Mucosa of descending colon (tissue), 3 donors: ENCODE measurements around the gene HNRNPLL. TPM values are rescaled to one million over a fixed set of nuclear protein-coding genes. Genes with fewer than 3 reads are reported as not detected.

ENCODE experiments used
- ATAC-seq: fragments of 200-7000 bp; cut with Tn5 transposase; one replicate; pipeline ENCODE4 v1.9.1; 2020; ENCODE audit warnings: mild to moderate bottlenecking, moderate library complexity
- DNase-seq, 3 donors: peaks; one replicate each; pipeline ENCODE4 v3.0.0-alpha.2; 2020
- H3K36me3 ChIP-seq: fragments of 200-600 bp; one replicate; pipeline ENCODE4 v1.8.0; 2021; ENCODE audit warnings: low read depth, mild to moderate bottlenecking
- H3K4me1 ChIP-seq: fragments of 200-600 bp; one replicate; pipeline ENCODE4 v1.8.0; 2021; ENCODE audit warnings: low read depth, mild to moderate bottlenecking
- H3K4me3 ChIP-seq: fragments of 200-600 bp; one replicate; pipeline ENCODE4 v1.8.0; 2021; ENCODE audit warnings: mild to moderate bottlenecking
- H3K9me3 ChIP-seq: fragments of 200-600 bp; one replicate; pipeline ENCODE4 v1.8.0; 2021; ENCODE audit warnings: mild to moderate bottlenecking
- CTCF ChIP-seq: fragments of 200-600 bp; IDR thresholded peaks from one replicate; pipeline ENCODE4 v1.8.0; 2022; ENCODE audit warnings: antibody characterized with exemption, mild to moderate bottlenecking
- intact Hi-C, 2 donors: fragments of 100-400 bp; cut with DNase I in 1 of 2; cut with micrococcal nuclease in 1 of 2; formaldehyde crosslinking; loops; one replicate each; pipeline versions ENCODE4 v1.11.0 to v1.11.1; 2022; cut with DNase I, micrococcal nuclease
- total RNA-seq, 3 donors: library from RNA; stranded (reverse); fragmentation: NEBNext Ultra II Directional in 2 of 3; extraction: Animal tissue kit (Norgen Biotek cat#: 25700) in 2 of 3; gene quantifications; one replicate each; pipeline versions ENCODE4 v1.2.1 to v1.2.4, GENCODE V29; 2021 to 2023
- donor health status: DM: no; HTN: no; CAD: no; lungs with moderate emphysema.
- donor health status: DM: no; HTN: no; CAD: no.
- donor health status: DM: no; HTN: yes; CAD: no.

HNRNPLL gene
- total RNA-seq, 3 donors from 2014 or later, result 45.5 to 68.2 (median 49.6) TPM

DNA sequence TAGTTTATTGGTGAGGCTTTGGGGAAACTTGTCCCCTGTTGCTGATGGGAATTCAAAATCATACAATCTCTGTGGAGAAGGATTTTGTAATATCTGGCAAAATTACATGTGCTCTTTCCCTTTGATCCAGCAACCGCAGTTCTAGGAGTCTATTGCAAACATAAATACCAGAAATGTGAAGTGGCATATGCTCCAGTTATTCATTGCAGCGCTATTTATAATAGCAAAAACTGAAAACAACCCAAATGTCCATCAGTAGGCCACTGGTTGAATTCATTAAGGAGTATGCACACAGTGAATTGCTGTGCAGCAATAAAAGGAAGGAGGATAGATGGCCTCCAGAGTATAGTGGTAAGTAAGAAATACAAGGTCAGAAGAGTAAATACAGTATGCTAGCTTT is 76.5 kb downstream of the HNRNPLL start:
- Histone ChIP-seq H3K4me3 (no peak overlapping the region), H3K4me1 (no peaks in the 10 kb centered on the region), H3K36me3 (no peaks in the 10 kb centered on the region), H3K9me3 (no peaks in the 10 kb centered on the region)
- DNase-seq (no peak), ATAC-seq (no peak)
- intact Hi-C loops, result no loop called here
- no peak for TF ChIP-seq CTCF

DNA sequence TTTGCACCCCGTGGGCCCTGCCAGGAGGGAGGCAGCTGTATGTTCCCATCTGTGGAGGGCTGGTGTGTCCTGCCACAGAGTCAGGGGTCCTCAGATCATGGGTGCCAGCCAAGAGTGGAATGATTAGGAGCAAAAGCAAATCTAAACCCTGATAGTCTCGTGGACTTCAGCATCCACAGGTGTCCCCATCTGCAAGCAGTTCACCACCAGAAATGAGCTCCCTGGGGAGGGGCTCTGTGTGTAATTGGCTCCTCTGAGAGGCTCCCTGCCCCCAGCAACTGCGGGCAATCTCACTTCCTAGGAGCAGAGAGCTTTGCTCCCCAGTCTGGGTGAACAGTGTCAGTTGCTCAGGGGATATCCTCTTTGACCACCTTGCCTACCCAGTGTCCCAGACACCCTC is 78.1 kb downstream of the HNRNPLL start:
- Histone ChIP-seq H3K9me3 (no peaks in the 10 kb centered on the region), H3K4me3 (no peak overlapping the region), H3K4me1 (no peaks in the 10 kb centered on the region), H3K36me3 (no peaks in the 10 kb centered on the region)
- DNase-seq (no peak), ATAC-seq (no peak)
- no peak for TF ChIP-seq CTCF
- intact Hi-C loops, result no loop called here

DNA sequence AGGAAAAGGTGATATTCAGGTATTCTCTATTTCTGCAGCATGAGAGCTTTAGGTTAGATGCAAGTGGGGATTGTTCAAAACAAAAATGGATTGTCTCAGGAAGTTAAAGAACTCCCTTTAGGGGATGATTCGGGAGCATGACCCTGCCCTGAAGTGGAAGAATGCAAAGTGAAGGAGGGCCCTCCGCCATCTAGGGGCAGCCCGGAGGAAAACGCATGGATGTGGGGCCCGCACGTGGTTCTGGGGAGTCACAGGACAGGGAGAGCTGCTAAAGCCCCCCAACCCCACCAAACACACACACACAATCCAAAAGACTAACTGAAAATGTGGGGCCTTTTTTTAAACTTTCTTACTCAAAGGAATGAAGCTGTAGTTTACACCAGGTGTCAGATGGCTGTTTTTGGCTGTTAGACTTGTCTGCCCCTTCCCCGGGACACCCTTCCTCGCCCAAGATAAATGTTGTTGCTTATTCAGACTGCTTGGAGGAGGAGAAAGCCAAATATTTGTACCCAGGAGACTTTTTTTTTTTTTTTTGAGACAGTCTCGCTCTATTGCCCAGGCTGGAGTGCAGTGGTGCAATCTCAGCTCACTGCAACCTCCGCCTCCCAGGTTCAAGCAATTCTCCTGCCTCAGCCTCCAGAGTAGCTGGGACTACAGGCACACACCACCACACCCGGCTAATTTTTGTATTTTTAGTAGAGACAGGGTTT is 78.8 kb downstream of the HNRNPLL start:
- no peak overlapping the region for H3K4me3 ChIP-seq
- TF ChIP-seq CTCF, result no peak
- intact Hi-C loops, result no loop called here
- no peaks in the 10 kb centered on the region for H3K9me3 ChIP-seq
- no peak for ATAC-seq
- H3K4me1 ChIP-seq, result no peaks in the 10 kb centered on the region
- H3K36me3 ChIP-seq, result no peaks in the 10 kb centered on the region
- DNase-seq, result no peak

DNA sequence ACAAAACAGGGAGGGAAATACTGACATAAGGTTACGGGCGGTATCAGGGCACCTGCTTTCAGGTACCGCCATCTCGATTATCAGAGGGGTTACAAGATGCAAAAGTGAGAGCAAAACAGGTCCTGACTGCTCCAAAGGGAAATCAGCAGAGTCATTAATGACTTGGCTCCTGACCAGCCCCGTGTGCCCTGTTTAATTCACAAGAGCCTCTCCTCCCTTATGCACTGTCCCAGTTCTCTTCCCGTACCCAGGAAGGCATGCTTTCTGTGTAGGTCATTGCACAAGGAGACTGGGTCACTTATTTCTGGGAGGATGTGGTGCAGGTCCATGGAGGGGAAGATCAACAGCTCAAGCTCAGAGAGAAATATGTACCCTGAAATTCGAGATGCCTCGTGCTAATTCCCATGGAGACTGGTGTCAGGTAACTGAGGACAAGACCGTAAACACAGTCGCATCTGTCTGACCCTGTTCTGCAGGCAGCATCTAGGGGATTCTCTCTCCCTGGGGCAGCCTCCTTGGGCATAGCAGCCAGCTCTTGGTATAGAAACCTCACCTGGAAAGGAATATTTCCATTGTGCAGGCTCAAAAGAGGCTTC is 79.9 kb downstream of the HNRNPLL start:
- ATAC-seq (no peak), DNase-seq (no peak)
- Histone ChIP-seq H3K9me3 (no peaks in the 10 kb centered on the region), H3K36me3 (no peaks in the 10 kb centered on the region), H3K4me1 (no peaks in the 10 kb centered on the region), H3K4me3 (no peak overlapping the region)
- intact Hi-C loops, result no loop called here
- no peak for TF ChIP-seq CTCF

- no peak for TF ChIP-seq CTCF
- Histone ChIP-seq H3K9me3 (no peaks in the 10 kb centered on the region), H3K4me1 (no peaks in the 10 kb centered on the region), H3K4me3 (no peak overlapping the region), H3K36me3 (no peaks in the 10 kb centered on the region)
- ATAC-seq (no peak), DNase-seq (no peak)
- intact Hi-C loops, result no loop called here
Observed at GRCh38 chr2:38521835-38522234, 80.9 kb downstream of the HNRNPLL start.
